GM12801 (cell line): ENCODE data around the gene KCNQ5.

ENCODE experiments used
- CTCF ChIP-seq: IDR thresholded peaks from one replicate; pipeline ENCODE4 v1.5.1; 2011; ENCODE audit warnings: control low read depth; ENCODE audit not compliant: insufficient read length; ENCODE audit errors: extremely low read depth

KCNQ5 gene

GRCh38 chr6:72617721-72618120, 4.1 kb upstream of the KCNQ5 start:
- TF ChIP-seq CTCF: no peak

- TF ChIP-seq CTCF: no peak
Observed at GRCh38 chr6:72619883-72620696, 1.8 kb upstream of the KCNQ5 start.

- no peak for TF ChIP-seq CTCF
Observed at GRCh38 chr6:72620871-72621290, 983 bp upstream of the KCNQ5 start.

GRCh38 chr6:72622094-72622940, 453 bp downstream of the KCNQ5 start:
- no peak for TF ChIP-seq CTCF

- TF ChIP-seq CTCF: no peak
Observed at GRCh38 chr6:72623808-72624207, 1.9 kb downstream of the KCNQ5 start.

- TF ChIP-seq CTCF: no peak
Observed at GRCh38 chr6:72624557-72625160, 2.8 kb downstream of the KCNQ5 start.

- TF ChIP-seq CTCF: no peak
Observed at GRCh38 chr6:72626126-72626525, 4.3 kb downstream of the KCNQ5 start.
